ENCODE measurements around the gene SEMA3D. TPM values are rescaled to one million over a fixed set of nuclear protein-coding genes. Genes with fewer than 3 reads are reported as not detected.

SEMA3D gene
- total RNA-seq, 1 donor from 2014 or later = 26.3 TPM

DNA sequence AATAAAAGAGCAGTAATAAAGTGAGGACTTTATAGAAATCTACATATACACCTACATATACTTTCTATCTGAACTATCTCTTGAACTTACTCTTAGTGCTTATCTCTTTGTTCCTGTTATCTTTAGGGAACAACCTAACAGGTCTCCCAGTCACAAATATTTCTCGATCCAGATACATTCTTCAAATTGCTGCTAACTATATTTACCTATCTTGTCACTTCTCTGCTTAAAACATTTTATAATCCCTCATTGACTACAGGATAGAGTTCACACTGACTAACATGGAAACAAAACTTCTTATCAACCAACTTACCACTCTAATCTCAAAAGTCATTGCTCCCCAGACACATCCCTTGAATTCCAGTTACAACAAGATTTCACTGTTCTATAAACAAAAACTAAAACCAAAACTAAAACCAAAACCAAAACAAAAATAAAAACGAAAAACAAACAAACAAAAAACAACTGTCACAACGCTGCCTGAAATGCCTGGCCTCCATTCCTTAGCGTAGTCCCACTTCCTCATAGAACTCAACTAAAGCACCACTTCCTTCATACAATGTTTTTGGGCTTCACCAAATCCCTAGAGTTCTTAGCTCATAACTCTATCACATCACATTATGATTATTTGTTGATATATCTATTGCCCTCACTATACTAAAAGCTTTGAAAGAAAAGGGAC, 134.7 kb downstream of the SEMA3D start:
- Mint-ChIP-seq H3K9me3 (peaks cover 4% of the 10 kb centered on the region), H3K4me1 (peaks cover 52% of the 10 kb centered on the region), H3K4me3 (no peak overlapping the region), H3K27ac (ENCODE audit: unreplicated experiment) (no peak overlapping the region), H3K27me3 (ENCODE audit: low read depth) (no peaks in the 10 kb centered on the region), H3K36me3 (ENCODE audit: low read depth) (peaks cover 7% of the 10 kb centered on the region)
- DNase-seq (ENCODE audit: low read depth, low spot score) = no peak
- TF ChIP-seq, protein P1, sequence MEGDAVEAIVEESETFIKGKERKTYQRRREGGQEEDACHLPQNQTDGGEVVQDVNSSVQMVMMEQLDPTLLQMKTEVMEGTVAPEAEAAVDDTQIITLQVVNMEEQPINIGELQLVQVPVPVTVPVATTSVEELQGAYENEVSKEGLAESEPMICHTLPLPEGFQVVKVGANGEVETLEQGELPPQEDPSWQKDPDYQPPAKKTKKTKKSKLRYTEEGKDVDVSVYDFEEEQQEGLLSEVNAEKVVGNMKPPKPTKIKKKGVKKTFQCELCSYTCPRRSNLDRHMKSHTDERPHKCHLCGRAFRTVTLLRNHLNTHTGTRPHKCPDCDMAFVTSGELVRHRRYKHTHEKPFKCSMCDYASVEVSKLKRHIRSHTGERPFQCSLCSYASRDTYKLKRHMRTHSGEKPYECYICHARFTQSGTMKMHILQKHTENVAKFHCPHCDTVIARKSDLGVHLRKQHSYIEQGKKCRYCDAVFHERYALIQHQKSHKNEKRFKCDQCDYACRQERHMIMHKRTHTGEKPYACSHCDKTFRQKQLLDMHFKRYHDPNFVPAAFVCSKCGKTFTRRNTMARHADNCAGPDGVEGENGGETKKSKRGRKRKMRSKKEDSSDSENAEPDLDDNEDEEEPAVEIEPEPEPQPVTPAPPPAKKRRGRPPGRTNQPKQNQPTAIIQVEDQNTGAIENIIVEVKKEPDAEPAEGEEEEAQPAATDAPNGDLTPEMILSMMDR (conservative IDR thresholded peaks at IDR 0.05) = no peak

DNA sequence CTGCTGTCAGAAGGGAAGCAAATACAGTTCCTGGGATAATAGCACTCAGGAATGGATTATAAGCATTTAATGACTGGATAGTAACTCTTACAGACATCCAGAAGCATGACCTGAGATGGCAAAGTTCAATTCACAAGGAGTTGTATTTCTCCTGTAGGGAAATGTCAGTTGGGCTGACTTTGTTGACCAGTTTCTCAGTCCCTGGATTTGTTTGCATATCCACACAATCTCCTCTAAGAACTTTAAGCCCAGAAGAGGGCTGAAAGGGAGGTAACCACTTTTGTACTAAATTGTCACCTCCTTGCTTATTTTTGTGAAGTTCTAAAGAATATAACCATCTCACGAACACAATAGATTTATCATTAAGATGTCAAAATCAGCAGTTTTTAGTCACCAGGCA, 140.3 kb downstream of the SEMA3D start:
- DNase-seq (ENCODE audit: low read depth, low spot score) = no peak
- peaks cover 28% of the 10 kb centered on the region for H3K4me1 Mint-ChIP-seq
- no peak overlapping the region for H3K4me3 Mint-ChIP-seq
- no peaks in the 10 kb centered on the region for H3K9me3 Mint-ChIP-seq
- H3K27ac Mint-ChIP-seq (ENCODE audit: unreplicated experiment) = no peak overlapping the region
- TF ChIP-seq, protein P1 (conservative IDR thresholded peaks at IDR 0.05) = no peak
- no peaks in the 10 kb centered on the region for H3K27me3 Mint-ChIP-seq (ENCODE audit: low read depth)
- no peaks in the 10 kb centered on the region for H3K36me3 Mint-ChIP-seq (ENCODE audit: low read depth)

- Mint-ChIP-seq H3K9me3 (no peaks in the 10 kb centered on the region), H3K27ac (ENCODE audit: unreplicated experiment) (no peak overlapping the region), H3K36me3 (ENCODE audit: low read depth) (no peaks in the 10 kb centered on the region), H3K4me3 (no peak overlapping the region), H3K4me1 (peaks cover 7% of the 10 kb centered on the region), H3K27me3 (ENCODE audit: low read depth) (no peaks in the 10 kb centered on the region)
- TF ChIP-seq, protein P1 (conservative IDR thresholded peaks at IDR 0.05) = peak; percentile 88
- peak; percentile 65 for DNase-seq (ENCODE audit: low read depth, low spot score)
Observed at GRCh38 chr7:85041605-85042216, 145.1 kb downstream of the SEMA3D start.

- no peaks in the 10 kb centered on the region for H3K27me3 Mint-ChIP-seq (ENCODE audit: low read depth)
- TF ChIP-seq, protein P1 (conservative IDR thresholded peaks at IDR 0.05) = no peak
- H3K4me3 Mint-ChIP-seq = no peak overlapping the region
- H3K9me3 Mint-ChIP-seq = no peaks in the 10 kb centered on the region
- H3K36me3 Mint-ChIP-seq (ENCODE audit: low read depth) = no peaks in the 10 kb centered on the region
- no peak overlapping the region for H3K27ac Mint-ChIP-seq (ENCODE audit: unreplicated experiment)
- DNase-seq (ENCODE audit: low read depth, low spot score) = no peak
- H3K4me1 Mint-ChIP-seq = no peaks in the 10 kb centered on the region
Observed at GRCh38 chr7:85039196-85039923, 147.5 kb downstream of the SEMA3D start.

- no peak overlapping the region for H3K4me3 Mint-ChIP-seq
- DNase-seq (ENCODE audit: low read depth, low spot score) = no peak
- no peaks in the 10 kb centered on the region for H3K4me1 Mint-ChIP-seq
- H3K36me3 Mint-ChIP-seq (ENCODE audit: low read depth) = no peaks in the 10 kb centered on the region
- TF ChIP-seq, protein P1 (conservative IDR thresholded peaks at IDR 0.05) = no peak
- H3K27ac Mint-ChIP-seq (ENCODE audit: unreplicated experiment) = no peak overlapping the region
- no peaks in the 10 kb centered on the region for H3K27me3 Mint-ChIP-seq (ENCODE audit: low read depth)
- no peaks in the 10 kb centered on the region for H3K9me3 Mint-ChIP-seq
Observed at GRCh38 chr7:85038466-85038865, 148.4 kb downstream of the SEMA3D start.
